GM21529 (cell line): ENCODE measurements around the gene DOCK6.
"Not testable (repeated sequence)": the region's sequence is repeated elsewhere in the genome, so short reads cannot be mapped to it uniquely, and the experiment has no call there.

Experiments used
- ATAC-seq: cut with Tn5 transposase; IDR thresholded peaks from one replicate; pipeline ENCODE4 v1.9.1; 2021; ENCODE audit not compliant: unreplicated experiment

Gene DOCK6

DNA sequence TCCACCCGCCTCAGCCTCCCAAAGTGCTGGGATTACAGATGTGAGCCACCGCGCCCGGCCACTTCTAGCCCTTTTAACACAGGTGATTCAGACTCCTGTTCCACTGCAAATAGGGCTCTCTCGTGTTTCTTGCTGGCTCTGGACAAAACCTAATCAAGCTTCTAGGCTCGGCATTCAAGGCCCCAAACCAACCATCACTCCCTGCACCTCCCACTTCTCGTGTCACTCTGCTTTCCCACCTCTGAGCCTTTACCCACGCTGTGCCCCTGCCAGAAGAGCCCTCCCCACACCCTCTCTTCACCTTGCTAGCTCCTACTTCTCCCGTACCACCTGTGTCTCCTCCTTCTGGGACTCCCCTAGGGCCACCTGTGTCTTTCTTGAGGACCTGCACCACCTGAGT lies 84.7 kb downstream of the DOCK6 start:
- ATAC-seq: no peak

DNA sequence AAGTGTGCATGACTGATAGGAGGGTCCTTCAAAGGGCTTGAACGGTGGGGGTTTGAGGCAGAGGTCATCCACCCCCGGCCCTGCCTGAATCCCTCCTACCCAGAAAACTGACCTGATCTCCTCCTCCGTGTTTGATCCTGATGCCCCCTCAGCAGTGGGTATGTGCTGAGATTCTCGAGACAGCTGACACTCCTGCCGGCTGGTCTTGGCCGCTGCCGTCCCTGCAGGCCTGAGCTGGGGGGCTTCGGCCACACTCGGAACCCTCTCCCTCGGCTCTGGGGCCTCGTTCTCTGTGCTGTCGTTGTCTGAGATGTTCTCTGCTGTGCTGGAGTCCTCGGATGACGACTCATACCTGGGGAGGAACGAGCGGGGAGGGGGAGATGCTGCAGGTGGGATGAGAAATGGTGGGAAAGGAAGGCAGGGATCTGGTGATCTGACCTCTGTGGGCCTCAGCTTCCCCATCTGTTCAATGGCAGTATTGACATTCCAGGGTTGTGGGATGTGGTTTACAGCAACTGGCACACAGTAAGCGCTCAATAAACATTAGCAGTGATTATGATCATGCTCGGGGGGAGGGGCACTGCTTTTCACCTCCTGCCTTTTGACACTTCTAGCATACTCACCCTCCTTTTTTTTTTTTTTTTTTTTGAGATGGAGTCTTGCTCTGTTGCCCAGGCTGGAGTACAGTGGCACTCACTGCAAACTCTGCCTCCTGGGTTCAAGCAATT lies 85.7 kb downstream of the DOCK6 start:
- ATAC-seq: no peak

DNA sequence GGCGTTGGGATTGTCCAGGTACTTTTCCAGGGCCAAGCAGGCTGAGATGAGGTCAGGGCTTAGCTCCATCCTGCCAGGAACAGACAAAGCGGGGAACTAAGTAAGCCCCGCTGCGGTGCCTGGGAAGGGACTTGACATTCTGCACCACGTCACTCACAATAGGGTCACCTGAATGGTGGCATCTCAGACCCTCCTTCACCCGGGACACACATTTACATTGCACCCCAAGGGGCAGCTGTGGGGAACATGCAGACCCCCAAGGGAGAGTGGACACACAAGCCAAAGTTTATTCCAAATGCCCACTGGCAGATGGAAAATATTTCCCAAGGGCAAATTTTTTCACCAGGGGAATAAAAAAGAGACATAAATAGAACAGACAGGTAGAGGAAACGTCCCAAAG lies 86.4 kb downstream of the DOCK6 start:
- no peak for ATAC-seq

DNA sequence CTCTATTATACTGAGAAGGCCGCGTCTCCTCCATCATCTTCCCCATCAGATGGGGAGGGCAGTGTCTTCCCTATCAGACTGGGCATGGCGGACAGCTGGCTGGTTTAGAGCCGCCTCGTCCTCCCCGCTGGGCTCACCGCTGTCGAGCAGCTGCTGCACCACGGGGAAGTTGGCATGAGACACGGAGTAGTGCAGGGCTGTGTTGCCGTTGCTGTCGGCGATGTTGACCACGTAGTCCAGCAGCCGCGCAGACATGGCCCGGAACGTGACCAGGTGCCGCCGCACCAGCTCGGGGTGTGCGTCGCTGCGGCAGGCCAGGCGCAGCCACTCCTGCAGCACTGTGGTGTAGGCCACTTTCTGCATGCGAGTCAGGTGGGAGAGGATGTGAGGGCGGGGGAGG lies 88.0 kb downstream of the DOCK6 start:
- no peak for ATAC-seq

DNA sequence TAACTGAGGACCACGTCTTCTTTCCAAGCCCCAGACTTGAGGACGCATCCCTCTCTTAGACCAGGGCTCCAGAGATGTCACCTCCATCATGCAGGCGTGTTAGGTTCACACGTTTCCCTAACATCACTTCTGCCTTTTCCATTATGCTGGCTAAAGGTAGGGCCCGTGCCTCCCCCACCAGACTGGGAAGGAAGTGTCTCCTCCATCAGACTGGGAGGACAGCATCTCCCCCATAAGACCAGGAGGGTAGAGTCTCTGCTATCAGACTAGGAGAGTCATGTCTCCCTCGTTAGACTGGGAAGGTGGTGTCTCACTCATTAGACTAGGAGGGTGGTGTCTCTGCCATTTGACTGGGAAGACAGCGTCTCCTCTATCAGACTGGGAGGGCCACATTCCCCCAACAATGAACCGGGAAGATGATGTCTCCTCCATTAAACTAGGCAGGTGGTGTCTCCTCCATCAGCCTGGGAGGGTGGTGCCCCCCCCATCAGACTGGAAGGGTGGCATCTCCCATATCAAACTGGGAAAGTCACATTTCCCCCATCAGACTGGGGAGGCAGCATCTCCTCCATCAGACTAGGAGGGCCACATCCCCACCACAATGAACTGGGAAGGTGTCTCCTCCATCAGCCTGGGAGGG lies 88.7 kb downstream of the DOCK6 start:
- ATAC-seq: no peak

GRCh38 chr19:11172576-11172975 lies 89.7 kb downstream of the DOCK6 start:
- ATAC-seq: no peak

DNA sequence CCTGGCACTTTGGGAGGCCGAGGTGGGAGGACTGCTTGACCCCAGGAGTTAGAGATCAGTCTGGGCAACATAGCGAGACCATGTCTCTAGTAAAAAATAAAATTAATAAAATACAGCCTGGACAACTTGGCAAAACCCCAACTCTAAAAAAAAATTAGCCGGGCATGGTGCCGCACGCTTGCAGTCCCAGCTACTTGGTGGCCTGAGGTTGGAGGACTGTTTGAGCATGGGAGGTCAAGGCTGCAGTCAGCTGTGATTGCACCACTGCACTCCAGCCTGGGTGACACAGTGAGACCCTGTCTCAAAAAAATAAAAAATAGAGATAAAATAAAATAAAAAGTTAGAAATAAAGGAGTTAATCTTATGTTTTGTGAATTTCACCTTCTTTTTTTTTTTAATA lies 91.2 kb downstream of the DOCK6 start:
- no peak for ATAC-seq

GRCh38 chr19:11169896-11170678 lies 92.2 kb downstream of the DOCK6 start:
- no peak for ATAC-seq

DNA sequence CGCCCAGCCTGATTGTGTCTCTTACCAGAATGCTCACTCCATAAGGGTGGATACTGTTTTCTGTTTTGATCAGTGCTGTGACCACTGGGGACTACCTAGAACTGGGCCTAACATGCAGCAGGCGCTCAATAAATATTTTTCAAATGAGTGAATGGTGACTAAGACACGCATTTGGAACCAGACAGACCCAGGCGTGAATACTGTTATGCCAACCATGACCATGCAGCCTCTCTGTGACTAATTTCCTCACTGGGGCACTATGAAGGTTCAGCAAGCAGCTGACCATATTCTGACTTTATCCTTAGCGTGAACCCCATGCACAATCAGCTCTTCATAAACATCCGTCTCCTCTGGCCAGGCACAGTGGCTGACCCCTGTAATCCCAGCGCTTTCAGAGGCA lies 93.8 kb downstream of the DOCK6 start:
- no peak for ATAC-seq

GRCh38 chr19:11166281-11167142 lies 95.8 kb downstream of the DOCK6 start:
- ATAC-seq: no peak

GRCh38 chr19:11165486-11166030 lies 96.8 kb downstream of the DOCK6 start:
- no peak for ATAC-seq

GRCh38 chr19:11164879-11165406 lies 97.4 kb downstream of the DOCK6 start:
- no peak for ATAC-seq

- ATAC-seq: no peak
Observed at GRCh38 chr19:11164296-11164695, 98.0 kb downstream of the DOCK6 start.

DNA sequence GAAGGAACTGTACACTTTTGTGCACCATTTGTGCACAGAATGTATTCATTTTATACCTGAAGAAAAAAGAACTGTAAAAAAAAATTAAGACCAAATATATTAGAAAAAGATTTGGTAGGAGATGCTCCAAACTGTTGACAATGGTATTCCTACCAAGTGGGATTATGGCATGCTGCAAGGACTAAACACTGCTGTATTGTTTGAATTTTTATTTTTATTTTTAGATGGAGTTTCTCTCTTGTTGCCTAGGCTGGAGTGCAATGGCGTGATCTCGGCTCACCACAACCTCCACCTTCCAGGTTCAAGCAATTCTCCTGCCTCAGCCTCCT lies 101.9 kb downstream of the DOCK6 start:
- not testable (repeated sequence) for ATAC-seq

DNA sequence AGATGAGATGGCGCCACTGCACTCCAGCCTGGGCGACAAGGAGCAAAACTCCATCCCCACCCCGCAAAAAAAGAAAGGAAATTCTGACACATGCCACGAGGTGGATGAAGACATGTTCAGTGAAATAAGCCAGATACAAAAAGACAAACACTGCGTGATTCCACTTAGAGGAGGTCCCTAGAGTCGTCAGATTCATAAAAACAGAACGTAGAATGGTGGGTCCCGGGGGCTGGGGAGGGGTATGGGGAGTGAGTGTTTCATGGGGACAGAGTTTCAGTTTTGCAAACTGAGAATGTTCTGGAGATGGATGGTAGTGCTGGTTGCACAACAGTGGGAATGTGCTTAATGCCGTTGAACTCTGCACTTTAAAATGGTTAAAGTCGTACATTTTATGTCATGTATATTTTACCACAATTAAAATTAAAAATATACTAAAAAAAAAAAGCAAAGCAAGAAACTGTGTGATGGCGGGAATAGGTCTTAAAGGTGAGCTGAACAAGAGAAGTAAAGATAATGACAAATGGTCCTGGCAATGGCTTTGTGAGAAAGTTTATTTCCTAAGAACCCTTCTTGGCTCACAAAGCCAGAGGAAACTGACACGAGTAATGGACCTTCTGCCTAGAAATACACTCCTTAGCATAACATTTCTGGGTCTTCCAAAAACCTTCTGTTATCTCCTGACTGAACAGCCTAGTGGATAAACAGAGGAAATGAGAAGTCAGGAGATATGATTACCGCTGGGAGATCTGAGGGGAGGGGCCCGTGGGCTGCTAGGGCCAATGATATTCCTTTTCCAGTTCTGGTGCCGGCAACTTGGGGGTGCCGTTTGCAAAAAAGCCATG lies 102.5 kb downstream of the DOCK6 start:
- no peak for ATAC-seq

DNA sequence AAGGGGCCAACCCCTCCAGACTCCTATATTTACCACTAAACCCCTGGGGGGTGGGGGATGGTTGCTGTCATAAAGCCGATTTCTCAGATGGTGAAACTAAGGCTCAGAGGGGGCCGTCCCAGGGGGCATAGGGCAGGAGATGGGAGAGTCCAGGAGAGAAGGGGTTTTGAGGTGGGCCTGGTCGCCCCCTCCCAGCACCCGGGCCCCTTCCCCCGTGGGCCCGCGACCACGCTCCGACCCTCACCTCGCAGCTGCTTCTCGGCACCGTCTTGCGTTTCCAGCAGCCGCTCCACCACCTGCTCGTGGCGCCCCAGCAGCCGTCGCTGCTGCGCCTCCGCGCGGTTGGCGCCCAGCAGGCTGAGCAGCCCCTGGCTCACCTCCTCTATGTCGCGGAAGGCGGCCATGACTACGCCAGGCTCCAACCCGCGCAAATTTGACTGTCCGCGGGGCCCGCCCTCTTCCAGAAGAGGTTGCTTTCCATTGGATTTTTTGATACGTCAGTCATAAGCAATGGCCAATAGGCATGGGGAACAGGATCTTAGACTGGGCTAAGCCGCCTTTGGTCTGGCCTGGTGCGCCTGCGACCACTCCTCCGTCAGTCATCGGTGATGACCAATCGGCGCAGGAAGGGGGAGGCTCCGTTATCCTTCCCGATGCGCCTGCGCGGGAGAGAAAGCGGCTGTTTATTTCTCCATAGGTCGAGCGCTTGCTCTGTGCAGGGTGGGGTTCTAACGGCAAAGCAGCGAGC lies 106.8 kb downstream of the DOCK6 start, which contains the start of gene SPC24:
Gene SPC24 (minus strand): TSS at position 410 of the 748 bp plus-strand sequence. CDS start 6 bp downstream, at position 404.
- peak; percentile 96 for ATAC-seq

DNA sequence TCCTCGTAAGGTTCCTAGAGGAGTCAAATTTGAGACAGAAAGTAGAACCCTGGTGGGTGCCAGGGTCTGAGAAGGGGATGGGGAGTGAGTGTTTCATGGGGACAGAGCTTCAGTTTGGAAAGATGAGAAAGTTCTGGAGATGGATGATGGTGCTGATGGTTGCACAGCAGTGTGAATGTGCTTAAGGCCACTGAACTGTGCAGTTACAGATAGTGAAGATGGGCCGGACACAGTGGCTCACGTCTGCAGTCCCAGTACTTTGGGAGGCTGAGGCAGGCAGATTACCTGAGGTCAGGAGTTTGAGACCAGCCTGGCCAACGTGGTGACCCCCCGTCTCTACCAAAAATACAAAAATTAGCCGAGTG lies 107.7 kb downstream of the DOCK6 start:
- no peak for ATAC-seq

GRCh38 chr19:11152318-11153062 lies 109.8 kb downstream of the DOCK6 start:
- ATAC-seq: no peak
